ENCODE measurements around the gene CNKSR3.

Gene CNKSR3

DNA sequence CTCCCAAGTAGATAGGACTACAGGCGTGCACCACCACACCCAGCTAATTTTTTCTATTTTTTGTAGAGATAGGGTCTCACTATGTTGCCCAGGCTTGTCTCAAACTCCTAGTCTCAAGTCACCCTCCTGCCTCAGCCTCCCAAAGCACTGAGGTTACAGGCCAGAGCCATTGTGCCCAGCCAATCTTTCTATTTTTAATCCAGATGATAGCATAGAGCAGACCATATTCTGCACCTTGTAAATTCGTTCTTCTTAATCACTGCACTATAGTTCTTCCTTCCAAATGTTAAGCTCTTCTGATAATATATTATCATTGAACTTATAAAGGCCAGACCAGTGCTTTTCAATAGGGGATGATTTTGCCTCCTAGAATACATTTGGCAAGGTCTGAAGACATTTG is 24.0 kb upstream of the CNKSR3 start:
- DNase-seq (ENCODE audit: insufficient read length, low spot score): no peak
- no peak for FAIRE-seq
- no peak for TF ChIP-seq POLR2A (IDR thresholded peaks at IDR 0.05; ENCODE audit: low read depth, low read length)
- TF ChIP-seq SPI1 (IDR thresholded peaks at IDR 0.05; ENCODE audit: low read depth, low read length): no peak
- no peak for TF ChIP-seq POLR2AphosphoS5 (IDR thresholded peaks at IDR 0.05; ENCODE audit: low read depth, low read length)
- TF ChIP-seq POU2F2 (IDR thresholded peaks at IDR 0.05; ENCODE audit: low read depth, low read length): no peak

DNA sequence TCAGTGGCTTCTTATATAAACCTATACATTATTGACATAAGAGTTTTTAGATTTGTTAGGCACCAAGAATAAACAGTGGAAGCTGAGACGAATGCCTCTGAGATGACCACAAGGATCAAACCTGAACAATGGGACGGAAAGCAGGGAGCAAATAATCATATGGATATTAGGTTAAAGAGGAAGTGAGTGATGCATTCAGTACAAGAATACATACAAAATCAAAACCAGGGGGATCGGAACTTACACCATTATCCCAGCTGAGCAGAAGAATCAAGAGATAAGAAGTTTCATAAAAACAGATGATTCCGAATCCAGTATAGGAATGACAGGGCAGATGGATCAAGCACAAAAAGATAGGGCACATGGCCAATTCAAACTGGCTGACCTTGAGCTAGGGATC is 21.9 kb upstream of the CNKSR3 start:
- TF ChIP-seq PAX5 (IDR thresholded peaks at IDR 0.05; ENCODE audit: insufficient read depth, low read length, severe bottlenecking) (no peak), SPI1 (IDR thresholded peaks at IDR 0.05; ENCODE audit: low read depth, low read length) (no peak), POLR2AphosphoS5 (IDR thresholded peaks at IDR 0.05; ENCODE audit: low read depth, low read length) (no peak), POLR2A (IDR thresholded peaks at IDR 0.05; ENCODE audit: low read depth, low read length) (no peak), POU2F2 (IDR thresholded peaks at IDR 0.05; ENCODE audit: low read depth, low read length) (no peak), TAF1 (IDR thresholded peaks at IDR 0.05; ENCODE audit: low read depth, low read length) (no peak)
- no peak for FAIRE-seq
- no peak for DNase-seq (ENCODE audit: insufficient read length, low spot score)

GRCh38 chr6:154529957-154530356 is 19.5 kb upstream of the CNKSR3 start:
- DNase-seq (ENCODE audit: insufficient read length, low spot score) (no peak), FAIRE-seq (no peak)
- TF ChIP-seq TAF1 (IDR thresholded peaks at IDR 0.05; ENCODE audit: low read depth, low read length): no peak

GRCh38 chr6:154528310-154528915 is 17.9 kb upstream of the CNKSR3 start:
- no peak for DNase-seq (ENCODE audit: insufficient read length, low spot score)
- no peak for FAIRE-seq
- no peak for TF ChIP-seq SPI1 (IDR thresholded peaks at IDR 0.05; ENCODE audit: low read depth, low read length)
- TF ChIP-seq POU2F2 (IDR thresholded peaks at IDR 0.05; ENCODE audit: low read depth, low read length): no peak
- TF ChIP-seq POLR2AphosphoS5 (IDR thresholded peaks at IDR 0.05; ENCODE audit: low read depth, low read length): no peak
- TF ChIP-seq PAX5 (IDR thresholded peaks at IDR 0.05; ENCODE audit: insufficient read depth, low read length, severe bottlenecking): no peak
- TF ChIP-seq TAF1 (IDR thresholded peaks at IDR 0.05; ENCODE audit: low read depth, low read length): no peak
- TF ChIP-seq POLR2A (IDR thresholded peaks at IDR 0.05; ENCODE audit: low read depth, low read length): no peak

GRCh38 chr6:154526996-154527395 is 16.5 kb upstream of the CNKSR3 start:
- DNase-seq (ENCODE audit: insufficient read length, low spot score): no peak
- TF ChIP-seq PAX5 (IDR thresholded peaks at IDR 0.05; ENCODE audit: insufficient read depth, low read length, severe bottlenecking) (no peak), TAF1 (IDR thresholded peaks at IDR 0.05; ENCODE audit: low read depth, low read length) (no peak), POLR2AphosphoS5 (IDR thresholded peaks at IDR 0.05; ENCODE audit: low read depth, low read length) (no peak), POU2F2 (IDR thresholded peaks at IDR 0.05; ENCODE audit: low read depth, low read length) (no peak), POLR2A (IDR thresholded peaks at IDR 0.05; ENCODE audit: low read depth, low read length) (no peak), SPI1 (IDR thresholded peaks at IDR 0.05; ENCODE audit: low read depth, low read length) (no peak)
- FAIRE-seq: no peak

- FAIRE-seq: no peak
- TF ChIP-seq TAF1 (IDR thresholded peaks at IDR 0.05; ENCODE audit: low read depth, low read length): no peak
- no peak for TF ChIP-seq SPI1 (IDR thresholded peaks at IDR 0.05; ENCODE audit: low read depth, low read length)
- TF ChIP-seq POU2F2 (IDR thresholded peaks at IDR 0.05; ENCODE audit: low read depth, low read length): no peak
- TF ChIP-seq PAX5 (IDR thresholded peaks at IDR 0.05; ENCODE audit: insufficient read depth, low read length, severe bottlenecking): no peak
- TF ChIP-seq POLR2AphosphoS5 (IDR thresholded peaks at IDR 0.05; ENCODE audit: low read depth, low read length): no peak
- TF ChIP-seq POLR2A (IDR thresholded peaks at IDR 0.05; ENCODE audit: low read depth, low read length): no peak
- DNase-seq (ENCODE audit: insufficient read length, low spot score): no peak
Observed at GRCh38 chr6:154522576-154522975, 12.1 kb upstream of the CNKSR3 start.

GRCh38 chr6:154521412-154521811 is 10.9 kb upstream of the CNKSR3 start:
- no peak for TF ChIP-seq TAF1 (IDR thresholded peaks at IDR 0.05; ENCODE audit: low read depth, low read length)
- no peak for TF ChIP-seq POLR2AphosphoS5 (IDR thresholded peaks at IDR 0.05; ENCODE audit: low read depth, low read length)
- no peak for TF ChIP-seq POU2F2 (IDR thresholded peaks at IDR 0.05; ENCODE audit: low read depth, low read length)
- no peak for TF ChIP-seq POLR2A (IDR thresholded peaks at IDR 0.05; ENCODE audit: low read depth, low read length)
- no peak for TF ChIP-seq PAX5 (IDR thresholded peaks at IDR 0.05; ENCODE audit: insufficient read depth, low read length, severe bottlenecking)
- TF ChIP-seq SPI1 (IDR thresholded peaks at IDR 0.05; ENCODE audit: low read depth, low read length): no peak
- DNase-seq (ENCODE audit: insufficient read length, low spot score) (no peak), FAIRE-seq (no peak)

DNA sequence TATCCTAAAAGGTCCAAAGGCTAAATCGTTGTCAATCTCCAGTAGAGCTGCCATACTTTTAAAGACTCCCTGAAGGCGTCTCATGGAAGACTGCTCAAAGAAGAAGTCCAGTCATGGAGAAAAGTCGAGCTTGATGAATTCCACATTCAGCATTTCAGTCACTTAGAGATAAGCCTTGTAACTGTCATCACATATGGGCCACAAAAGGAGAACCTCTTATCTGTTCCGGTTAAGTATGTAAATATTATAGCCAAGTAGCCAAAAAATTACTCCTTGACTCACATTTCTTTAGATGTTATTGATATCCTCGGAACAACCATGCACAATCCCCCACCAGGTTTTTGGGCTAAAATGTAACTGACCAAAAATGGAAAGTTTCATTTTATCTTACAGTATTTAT is 9.8 kb upstream of the CNKSR3 start:
- no peak for FAIRE-seq
- TF ChIP-seq POU2F2 (IDR thresholded peaks at IDR 0.05; ENCODE audit: low read depth, low read length) (no peak), POLR2AphosphoS5 (IDR thresholded peaks at IDR 0.05; ENCODE audit: low read depth, low read length) (no peak), TAF1 (IDR thresholded peaks at IDR 0.05; ENCODE audit: low read depth, low read length) (no peak), POLR2A (IDR thresholded peaks at IDR 0.05; ENCODE audit: low read depth, low read length) (no peak), SPI1 (IDR thresholded peaks at IDR 0.05; ENCODE audit: low read depth, low read length) (no peak), PAX5 (IDR thresholded peaks at IDR 0.05; ENCODE audit: insufficient read depth, low read length, severe bottlenecking) (no peak)
- DNase-seq (ENCODE audit: insufficient read length, low spot score): no peak

- TF ChIP-seq POLR2A (IDR thresholded peaks at IDR 0.05; ENCODE audit: low read depth, low read length) (no peak), SPI1 (IDR thresholded peaks at IDR 0.05; ENCODE audit: low read depth, low read length) (no peak), POU2F2 (IDR thresholded peaks at IDR 0.05; ENCODE audit: low read depth, low read length) (no peak), TAF1 (IDR thresholded peaks at IDR 0.05; ENCODE audit: low read depth, low read length) (no peak), PAX5 (IDR thresholded peaks at IDR 0.05; ENCODE audit: insufficient read depth, low read length, severe bottlenecking) (no peak), POLR2AphosphoS5 (IDR thresholded peaks at IDR 0.05; ENCODE audit: low read depth, low read length) (no peak)
- FAIRE-seq: no peak
- DNase-seq (ENCODE audit: insufficient read length, low spot score): no peak
Observed at GRCh38 chr6:154518396-154518795, 7.9 kb upstream of the CNKSR3 start.

- no peak for DNase-seq (ENCODE audit: insufficient read length, low spot score)
- TF ChIP-seq TAF1 (IDR thresholded peaks at IDR 0.05; ENCODE audit: low read depth, low read length) (no peak), SPI1 (IDR thresholded peaks at IDR 0.05; ENCODE audit: low read depth, low read length) (no peak), PAX5 (IDR thresholded peaks at IDR 0.05; ENCODE audit: insufficient read depth, low read length, severe bottlenecking) (no peak), POLR2A (IDR thresholded peaks at IDR 0.05; ENCODE audit: low read depth, low read length) (no peak), POLR2AphosphoS5 (IDR thresholded peaks at IDR 0.05; ENCODE audit: low read depth, low read length) (no peak), POU2F2 (IDR thresholded peaks at IDR 0.05; ENCODE audit: low read depth, low read length) (no peak)
- FAIRE-seq: no peak
Observed at GRCh38 chr6:154516276-154516675, 5.8 kb upstream of the CNKSR3 start.

Data from GM12891 (cell line).